Heart right ventricle (tissue), 16 donors: Measurements from ENCODE around the gene TET3. TPM values are rescaled to one million over a fixed set of nuclear protein-coding genes. Genes with fewer than 3 reads are reported as not detected.
A peak's percentile ranks its signal among the peaks of the same experiment; 100 is the strongest.

Experiments
- ATAC-seq, 8 donors: fragments of 200-7000 bp; cut with Tn5 transposase; one replicate each; pipeline ENCODE4 v1.9.1; 2020; ENCODE audit warnings: mild to moderate bottlenecking in 8 of 8, moderate library complexity in 8 of 8, moderate number of reproducible peaks in 1 of 8
- DNase-seq, 2 donors: peaks; one replicate each; pipeline ENCODE4 v3.0.0-alpha.2; 2020
- H3K27ac ChIP-seq, 10 donors: fragments of 200-600 bp; sonication (generic) in 2 of 10; one replicate each; pipeline versions ENCODE4 v1.5.0 to v1.8.0; 2020 to 2022; ENCODE audit warnings: mild to moderate bottlenecking in 3 of 10
- H3K27me3 ChIP-seq, 7 donors: fragments of 200-600 bp; one replicate each; pipeline ENCODE4 v1.8.0; 2021 to 2022; ENCODE audit warnings: mild to moderate bottlenecking in 2 of 7
- H3K36me3 ChIP-seq, 9 donors: fragments of 200-600 bp; sonication (generic) in 1 of 9; one replicate each; pipeline versions ENCODE4 v1.5.0 to v1.8.0; 2020 to 2022; ENCODE audit warnings: mild to moderate bottlenecking in 2 of 9
- H3K4me1 ChIP-seq, 9 donors: fragments of 200-600 bp; sonication (generic) in 1 of 9; one replicate each; pipeline versions ENCODE4 v1.5.0 to v1.8.0; 2020 to 2022; ENCODE audit warnings: mild to moderate bottlenecking in 4 of 9
- H3K4me3 ChIP-seq, 10 donors: fragments of 200-600 bp; sonication (generic) in 2 of 10; one replicate each; pipeline versions ENCODE4 v1.5.0 to v1.8.0; 2020 to 2022; ENCODE audit warnings: mild to moderate bottlenecking in 7 of 10, moderate library complexity in 2 of 10
- H3K9me3 ChIP-seq, 11 donors: fragments of 200-600 bp in 10 of 11; sonication (generic) in 2 of 11; one replicate each; pipeline versions ENCODE4 v1.5.0 to v1.8.0; 2013 to 2022; ENCODE audit warnings: mild to moderate bottlenecking in 2 of 11, control low read depth in 1 of 11, moderate library complexity in 1 of 11
- CTCF ChIP-seq, 9 donors: fragments of 200-600 bp; sonication (generic) in 2 of 9; IDR thresholded peaks; one replicate each; pipeline versions ENCODE4 v1.5.0 to v1.8.0; 2021 to 2022; ENCODE audit warnings: antibody characterized with exemption in 9 of 9, mild to moderate bottlenecking in 5 of 9, moderate library complexity in 1 of 9
- WGBS, 2 donors: extraction: QIAGEN DNeasy Blood & Tissue Kit; methylation state at CpG; one replicate each; pipeline ENCODE4 v1.1.7; 2013; ENCODE audit warnings: inconsistent platforms in 1 of 2; 5-methylcytosine and 5-hydroxymethylcytosine counted together
- intact Hi-C, 10 donors: fragments of 100-400 bp; cut with DNase I; formaldehyde crosslinking; loops; one replicate each; pipeline versions ENCODE4 v1.11.1 to v1.14.2; 2022
- polyA plus RNA-seq, 2 donors: library from polyadenylated mRNA; stranded (reverse); fragments of 200-250 nt; gene quantifications; one replicate each; pipeline ENCODE4 v1.2.3, GENCODE V29; 2013
- total RNA-seq, 10 donors: library from RNA; stranded (reverse); fragmentation: NEBNext Ultra II Directional in 3 of 10; extraction: Animal tissue kit (Norgen Biotek cat#: 25700) in 3 of 10; gene quantifications; one replicate each; pipeline versions ENCODE4 v1.2.1 to v1.2.4, GENCODE V29; 2021 to 2023
- donor health status: Arrhythmogenic right ventricular cardiomyopathy.
- donor health status: ischemic (EF 13 %, LVEDD 7.1; RV severe dilation, severe dysfunction).
- donor health status: healthy with polysubstance abuse.
- donor health status: DM: no; HTN: yes; CAD: no.
- donor health status: DM: no; HTN: no; CAD: no.
- donor health status: ischemic (EF 25% LVEDD 6.9; RV normal size, moderate dysfunction).
- donor health status: ischemic (EF 25% LVEDD 5.7; RV mildly dilated, moderate dysfunction).
- donor health status: healthy.
- donor health status: DM: yes; HTN: yes; CAD: no.
- donor health status: Ischemic cardiomyopathy.
- donor health status: ischemic (EF 35%, LVEDD 5.7; RV mildly dilated, moderate dysfunction).
- donor health status: nonischemic (EF 11% LVEDD 7.7; RV severe dilation, severe dysfunction).
- donor health status: DM: yes; HTN: yes; CAD: no.
- donor health status: PGD.
- donor health status: ischemic (EF 29% LVEDD 5.4; RV normal size, mild dysfunction).
- donor health status: nonischemic (EF 23%, LVEDD 6.1; RV moderate dilation, normal function).

TET3 gene
- total and polyA plus RNA-seq, 12 donors, result 1.1 to 8.0 (median 2.7) TPM

- no peaks in the 10 kb centered on the region for H3K36me3 ChIP-seq
- H3K27ac ChIP-seq, result no peak overlapping the region
- peaks cover 0 to 58% (median 40%) of the 10 kb centered on the region in 9 donors for H3K4me1 ChIP-seq
- peaks cover 0 to 4% (median 0%) of the 10 kb centered on the region in 7 donors for H3K27me3 ChIP-seq
- H3K9me3 ChIP-seq, result no peaks in the 10 kb centered on the region
- H3K4me3 ChIP-seq, result no peak overlapping the region
- intact Hi-C loops, result loop anchor here in 1 of 10 donors (10.0 kb wide), 1 partner anchor 53 kb away; the partner anchor contains the start of gene DGUOK
- TF ChIP-seq CTCF (IDR thresholded peaks at IDR 0.05), result no peak
- WGBS, 2 donors, result 98 to 99% methylated on average over 2 of the region's 2 CpGs
- no peak for DNase-seq
- ATAC-seq, result no peak
These were observed 7.2 kb upstream of the TET3 start for GRCh38 chr2:73977466-73977865.

GRCh38 chr2:73979021-73979420, 5.7 kb upstream of the TET3 start:
- TF ChIP-seq CTCF (IDR thresholded peaks at IDR 0.05), result no peak
- intact Hi-C loops, result loop anchor here in 1 of 10 donors (10.0 kb wide), 1 partner anchor 54 kb away; the partner anchor contains the start of gene DGUOK
- DNase-seq (no peak), ATAC-seq (peak in 3 of 8 donors; percentile 27 to 52 (median 39))
- Histone ChIP-seq H3K9me3 (no peaks in the 10 kb centered on the region), H3K27me3 (peaks cover 0 to 4% (median 0%) of the 10 kb centered on the region in 7 donors), H3K36me3 (no peaks in the 10 kb centered on the region), H3K27ac (peak overlapping the region in 1 of 10 donors; percentile 50), H3K4me3 (no peak overlapping the region), H3K4me1 (peaks cover 2 to 63% (median 49%) of the 10 kb centered on the region in 9 donors)
- WGBS, 2 donors, result 51 to 59% methylated on average over 5 of the region's 5 CpGs

- intact Hi-C loops, result loop anchor here in 5 of 10 donors (5.0 to 10.0 kb wide), 5 partner anchors 42 to 155 kb away; partner anchors contain the start of genes DGUOK (in 4 of the 5) and STAMBP (in 2 of the 5)
- no peak for DNase-seq
- 51 to 66% methylated on average over 3 of the region's 3 CpGs for WGBS, 2 donors
- Histone ChIP-seq H3K4me1 (peaks cover 6 to 66% (median 53%) of the 10 kb centered on the region in 9 donors), H3K36me3 (no peaks in the 10 kb centered on the region), H3K9me3 (no peaks in the 10 kb centered on the region), H3K27me3 (peaks cover 0 to 4% (median 0%) of the 10 kb centered on the region in 7 donors), H3K4me3 (no peak overlapping the region), H3K27ac (peak overlapping the region in 1 of 10 donors; percentile 50)
- peak in 1 of 8 donors; percentile 16 for ATAC-seq
- TF ChIP-seq CTCF (IDR thresholded peaks at IDR 0.05), result no peak
These were observed 5.0 kb upstream of the TET3 start for GRCh38 chr2:73979686-73980085.

GRCh38 chr2:73980566-73980965, 4.1 kb upstream of the TET3 start:
- H3K27me3 ChIP-seq, result peaks cover 0 to 4% (median 0%) of the 10 kb centered on the region in 7 donors
- H3K4me1 ChIP-seq, result peaks cover 6 to 60% (median 48%) of the 10 kb centered on the region in 9 donors
- intact Hi-C loops, result loop anchor here in 5 of 10 donors (5.0 to 10.0 kb wide), 5 partner anchors 43 to 156 kb away; partner anchors contain the start of genes DGUOK (in 3 of the 5) and STAMBP (in 2 of the 5)
- DNase-seq (no peak), ATAC-seq (no peak)
- H3K27ac ChIP-seq, result no peak overlapping the region
- no peaks in the 10 kb centered on the region for H3K36me3 ChIP-seq
- 47 to 51% methylated on average over 2 of the region's 2 CpGs for WGBS, 2 donors
- peak overlapping the region in 4 of 10 donors; percentile 51 to 54 (median 52) for H3K4me3 ChIP-seq
- H3K9me3 ChIP-seq, result no peaks in the 10 kb centered on the region
- no peak for TF ChIP-seq CTCF (IDR thresholded peaks at IDR 0.05)
